Erythroblast (primary cell): ENCODE data around the gene TRAPPC8.
A peak's percentile ranks its signal among the peaks of the same experiment; 100 is the strongest.
"Not testable (repeated sequence)": the region's sequence is repeated elsewhere in the genome, so short reads cannot be mapped to it uniquely, and the experiment has no call there.

Source experiments
- DNase-seq, 2 experiments: peaks; one replicate each; lab custom pipeline; 2025; lab: John Stamatoyannopoulos, UW
- GATA1 ChIP-seq: IDR thresholded peaks from 2 replicates; pipeline ENCODE4 v1.6.1; 2011; ENCODE audit warnings: low read depth, mild to moderate bottlenecking, control low read depth, low read length, moderate library complexity
- POLR2A ChIP-seq: IDR thresholded peaks from 2 replicates; pipeline ENCODE4 v1.6.1; 2011; ENCODE audit warnings: mild to moderate bottlenecking, low read length

The TRAPPC8 gene

DNA sequence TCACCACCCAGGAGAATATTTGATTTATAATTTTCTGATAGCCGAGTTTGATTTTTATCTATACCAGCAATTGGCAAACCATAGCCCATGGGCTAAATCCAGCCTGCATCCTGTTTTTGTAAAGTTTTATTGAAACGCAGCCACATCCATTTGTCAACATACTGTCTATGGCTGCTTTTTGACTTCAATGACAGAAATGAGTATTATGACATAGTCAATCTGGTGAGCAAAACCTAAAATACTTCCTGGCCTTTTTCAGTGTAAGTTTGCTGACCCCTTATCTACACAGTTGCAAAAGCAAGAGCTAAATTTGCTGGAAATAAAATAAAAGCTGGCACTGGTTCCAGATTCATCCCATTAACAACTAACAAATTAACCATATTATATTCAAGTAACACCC lies 102.4 kb downstream of the TRAPPC8 start:
- TF ChIP-seq GATA1 = no peak
- no peak for TF ChIP-seq POLR2A
- no peak for DNase-seq

DNA sequence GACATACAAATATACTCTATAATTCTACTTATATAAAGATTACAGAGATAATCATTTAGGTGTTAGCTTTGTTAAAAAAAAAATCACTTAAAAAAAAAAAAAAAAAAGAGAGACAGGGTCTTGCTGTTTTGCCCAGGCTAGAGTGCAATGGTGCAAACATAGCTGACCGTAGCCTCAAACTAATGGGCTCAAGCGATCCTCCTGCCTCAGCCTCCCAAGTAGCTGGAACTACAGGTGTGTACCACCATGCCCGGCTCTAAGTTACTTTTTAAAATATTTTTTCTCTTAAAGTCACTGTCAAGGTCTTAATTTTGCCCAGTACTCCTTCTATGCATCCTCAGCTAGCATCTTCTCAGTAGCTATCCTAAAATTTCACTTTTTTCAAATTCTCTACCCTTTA lies 105.0 kb downstream of the TRAPPC8 start:
- TF ChIP-seq POLR2A (no peak), GATA1 (no peak)
- DNase-seq = no peak

DNA sequence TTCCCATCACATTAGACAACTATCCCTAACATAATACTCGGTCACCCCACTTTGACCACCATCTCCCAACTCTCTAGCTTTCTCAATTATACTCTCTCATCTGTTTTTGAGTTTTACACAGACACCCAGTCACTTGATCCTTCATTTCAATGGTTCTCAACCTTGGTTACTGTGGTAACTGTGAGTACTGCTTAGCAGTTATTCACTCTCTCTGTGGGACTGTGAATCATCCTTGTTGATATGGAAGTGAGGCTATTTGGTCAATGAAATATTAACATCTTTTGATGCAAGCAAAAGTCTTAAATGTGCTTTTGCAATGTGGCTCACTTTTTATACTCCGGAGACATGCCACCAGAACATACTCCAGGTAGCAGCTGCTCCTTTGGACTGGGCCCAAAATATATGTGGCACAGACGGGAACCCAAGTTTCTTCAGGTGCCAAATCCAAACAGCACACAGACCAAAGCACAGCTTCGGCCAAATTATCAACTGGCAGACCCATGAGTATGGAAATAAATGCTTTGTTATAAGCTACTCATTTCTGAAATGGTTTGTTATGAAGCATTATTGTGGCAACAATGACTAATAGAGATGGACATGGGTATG lies 107.3 kb downstream of the TRAPPC8 start:
- DNase-seq = no peak
- TF ChIP-seq POLR2A (no peak), GATA1 (no peak)

DNA sequence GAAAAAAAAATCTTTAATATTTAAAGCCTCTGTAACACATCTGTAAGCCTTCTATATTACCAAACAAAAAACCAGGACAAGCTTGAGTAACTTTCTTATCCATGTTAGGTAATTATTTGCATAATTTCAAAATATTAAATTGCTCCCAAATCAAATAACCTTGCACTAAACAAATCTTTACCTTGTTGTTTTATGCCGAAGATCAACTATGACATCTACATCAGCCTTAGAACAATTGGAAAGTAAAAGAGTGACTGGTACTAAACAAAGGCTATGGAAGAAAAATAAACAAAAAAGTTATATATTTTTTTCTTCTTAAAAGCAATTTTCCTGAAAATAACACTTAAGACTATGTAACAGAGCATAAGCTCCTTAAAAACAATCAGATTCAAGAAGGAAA lies 111.0 kb downstream of the TRAPPC8 start:
- TF ChIP-seq GATA1 (no peak), POLR2A (no peak)

DNA sequence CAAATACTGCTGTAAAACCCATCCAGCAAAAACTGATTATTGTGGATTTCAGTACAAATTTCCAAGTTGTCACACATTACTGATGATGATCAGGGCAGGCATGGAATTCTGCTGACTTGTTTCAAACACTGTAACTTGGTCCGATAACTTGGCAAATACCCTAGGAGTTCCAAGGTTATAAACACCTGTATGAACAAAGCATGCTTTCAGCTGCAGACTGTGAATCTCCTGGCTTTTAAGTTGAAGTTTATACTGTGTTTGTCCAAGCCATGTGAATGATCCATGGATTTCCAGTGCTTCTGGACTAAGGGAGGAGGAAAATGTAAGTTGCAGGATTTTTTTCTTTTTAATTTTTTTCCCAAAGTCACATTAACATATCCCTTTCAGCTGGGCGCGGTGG lies 112.2 kb downstream of the TRAPPC8 start:
- no peak for DNase-seq
- no peak for TF ChIP-seq POLR2A
- no peak for TF ChIP-seq GATA1

More for the DNA sequence above, 111.0 kb downstream of the TRAPPC8 start:
- DNase-seq = no peak

DNA sequence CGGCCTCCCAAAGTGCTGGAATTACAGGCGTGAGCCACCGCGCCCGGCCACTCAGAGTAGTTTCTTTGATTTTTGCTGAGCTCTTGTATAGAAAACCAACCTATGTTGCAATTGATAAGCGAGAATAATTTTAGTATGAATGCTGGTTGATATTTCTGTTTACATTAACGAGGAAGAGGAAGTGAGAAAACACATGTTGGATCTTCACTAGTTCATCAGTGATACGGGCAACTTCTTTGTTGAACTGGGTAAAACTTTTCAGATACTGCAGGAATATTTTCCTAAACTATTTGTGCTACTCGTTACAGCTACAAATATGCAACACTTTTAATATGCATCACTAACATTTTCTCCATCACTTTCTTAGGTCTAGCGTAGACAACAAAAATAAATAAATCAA lies 114.3 kb downstream of the TRAPPC8 start:
- TF ChIP-seq GATA1 = no peak
- TF ChIP-seq POLR2A = no peak
- DNase-seq = no peak

DNA sequence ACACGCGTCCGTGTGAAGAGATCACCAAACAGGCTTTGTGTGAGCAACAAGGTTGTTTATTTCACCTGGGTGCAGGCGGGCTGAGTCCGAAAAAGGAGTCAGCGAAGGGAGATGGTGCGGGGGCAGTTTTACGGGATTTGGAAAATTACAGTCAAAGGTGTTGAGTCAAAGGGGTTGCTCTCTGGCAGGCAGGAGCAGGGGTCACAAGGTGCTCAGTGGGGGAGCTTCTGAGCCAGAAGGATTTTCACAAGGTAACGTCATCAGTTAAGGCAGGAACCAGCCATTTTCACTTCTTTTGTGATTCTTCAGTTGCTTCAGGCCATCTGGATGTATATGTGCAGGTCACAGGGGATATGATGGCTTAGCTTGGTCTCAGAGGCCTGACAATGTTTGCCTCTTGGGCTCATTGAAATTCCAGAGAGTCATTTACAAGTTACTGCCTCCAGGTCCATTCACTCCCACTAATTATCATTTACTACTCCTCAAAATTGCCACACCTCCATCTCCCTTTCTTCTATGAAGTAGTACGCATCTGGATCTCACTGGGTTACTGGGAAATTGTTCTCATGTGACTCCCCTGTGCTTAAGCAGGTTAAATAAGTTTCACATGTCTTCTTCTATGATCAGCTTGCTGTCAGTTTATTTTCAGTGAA lies 116.1 kb downstream of the TRAPPC8 start:
- not testable (repeated sequence) for DNase-seq

DNA sequence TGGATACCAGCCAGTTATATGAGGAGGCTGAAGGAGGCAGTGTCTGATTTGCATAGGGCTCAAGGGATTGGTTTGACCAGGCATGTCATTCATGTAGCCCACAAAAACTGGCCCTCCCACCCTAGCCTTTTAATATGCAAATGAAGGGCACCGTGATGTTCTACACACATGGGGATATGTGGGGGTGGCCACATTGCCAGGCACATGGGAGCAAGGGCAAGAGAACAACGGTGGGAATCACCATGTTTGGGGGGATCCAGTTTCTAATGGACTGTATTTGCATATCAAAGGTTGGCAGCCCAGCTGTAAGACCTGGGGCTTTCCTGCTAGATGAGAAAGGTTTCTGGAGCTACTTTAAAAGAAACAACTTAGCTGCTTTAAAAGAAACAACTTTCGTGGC lies 117.2 kb downstream of the TRAPPC8 start:
- TF ChIP-seq GATA1 = no peak
- no peak for TF ChIP-seq POLR2A
- DNase-seq = no peak

DNA sequence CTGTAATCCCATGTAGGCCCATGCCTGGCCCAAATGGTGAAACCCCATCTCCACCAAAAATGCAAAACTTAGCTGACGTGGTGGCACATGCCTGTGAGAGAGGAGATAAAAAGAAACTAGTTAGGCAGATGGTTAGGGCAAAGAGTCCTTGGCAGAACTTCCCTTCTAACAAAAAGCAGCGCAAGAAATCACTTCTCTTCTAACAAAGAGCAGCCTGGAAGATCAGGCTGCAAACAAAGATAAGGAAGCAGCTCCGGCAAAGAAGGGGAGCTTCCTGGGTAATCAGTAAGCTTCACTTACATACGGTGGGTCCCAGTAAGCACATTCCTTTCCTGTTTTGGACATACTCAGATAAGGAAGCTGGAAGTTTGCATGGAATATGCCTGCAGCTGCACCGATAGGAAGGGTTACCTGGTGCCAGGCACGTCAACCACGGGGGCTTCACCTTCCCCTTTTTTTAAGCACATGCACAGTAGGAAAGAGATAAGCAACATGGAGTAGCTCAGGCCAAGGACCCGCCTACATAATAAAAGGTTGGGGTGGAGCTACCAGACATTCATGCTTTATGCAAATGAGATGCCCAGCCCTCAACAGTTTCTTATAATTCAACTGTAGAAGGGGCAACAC lies 121.3 kb downstream of the TRAPPC8 start:
- peak; percentile 32 to 70 for DNase-seq
- TF ChIP-seq GATA1 = no peak
- TF ChIP-seq POLR2A = no peak

DNA sequence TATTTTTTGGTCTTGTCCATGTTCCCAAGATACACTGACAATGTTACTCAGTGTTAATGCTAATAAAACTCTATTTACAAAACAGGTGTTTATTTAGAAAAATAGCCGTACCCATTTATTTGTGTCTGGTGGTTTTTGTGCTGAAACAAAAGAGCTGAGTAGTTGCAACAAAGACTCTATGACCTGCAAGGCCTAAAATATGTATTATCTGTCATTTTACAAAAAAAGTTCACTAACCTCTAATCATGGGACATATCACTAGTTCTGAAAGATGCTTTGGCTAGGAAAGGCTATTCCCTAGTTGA lies 123.1 kb downstream of the TRAPPC8 start:
- TF ChIP-seq POLR2A (no peak), GATA1 (no peak)
- DNase-seq = no peak

DNA sequence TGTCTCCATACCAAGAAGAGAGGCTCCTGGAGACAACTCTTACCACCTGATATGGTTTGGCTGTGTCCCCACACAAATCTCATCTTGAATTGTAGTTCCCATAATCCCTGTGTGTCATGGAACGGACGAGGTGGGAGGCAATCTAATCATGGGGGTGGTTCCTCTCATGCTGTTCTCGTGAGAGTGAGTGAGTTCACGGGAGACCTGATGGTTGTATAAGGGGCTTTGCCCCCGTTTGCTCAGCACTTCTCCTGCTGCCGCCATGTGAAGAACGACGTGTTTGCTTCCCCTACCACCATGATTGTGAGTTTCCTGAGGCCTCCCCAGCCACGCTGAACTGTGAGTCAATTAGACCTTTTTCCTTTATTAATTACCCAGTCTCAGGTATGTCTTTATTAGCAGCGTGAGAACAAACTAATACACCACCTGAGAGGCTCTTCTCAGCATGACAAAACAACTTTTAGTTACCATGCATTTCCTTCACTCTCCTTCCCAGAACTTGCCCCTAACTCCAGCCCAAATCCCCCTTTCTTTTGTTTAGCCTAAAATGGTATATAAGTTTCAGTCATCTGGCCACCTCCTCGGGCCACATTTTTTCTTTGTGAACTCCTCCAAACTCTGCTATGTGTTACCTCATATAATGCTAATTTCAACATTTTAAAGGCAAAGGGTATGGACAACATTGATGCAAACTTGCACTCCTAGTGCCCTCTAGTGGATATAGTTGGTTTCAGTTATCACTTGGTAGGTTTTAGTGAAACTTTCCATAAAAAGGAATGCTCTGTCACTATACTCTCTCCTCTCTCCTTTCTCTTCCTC lies 123.6 kb downstream of the TRAPPC8 start:
- peak; percentile 58 to 71 for DNase-seq
- TF ChIP-seq GATA1 (no peak), POLR2A (no peak)

DNA sequence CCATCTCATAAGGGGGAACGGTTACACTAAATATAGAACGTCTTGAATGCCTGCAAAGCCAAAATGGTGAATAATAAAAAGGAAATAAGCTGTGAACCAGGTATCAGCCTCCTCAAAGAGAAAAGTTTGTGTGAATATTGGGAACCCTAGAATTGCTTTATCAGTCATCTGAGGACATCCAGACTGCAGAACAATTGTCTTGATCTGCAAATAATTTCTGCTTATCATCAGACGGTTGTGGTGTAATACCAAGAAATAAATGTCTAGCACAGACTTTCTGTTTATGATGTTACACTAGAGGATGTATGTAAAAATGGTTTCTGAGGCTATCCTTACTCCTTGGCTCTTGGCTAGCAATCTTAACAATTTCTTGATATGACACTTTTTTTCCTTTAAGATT lies 128.8 kb downstream of the TRAPPC8 start:
- TF ChIP-seq POLR2A (no peak), GATA1 (no peak)
- DNase-seq = peak in 1 of 2 experiments; percentile 20

DNA sequence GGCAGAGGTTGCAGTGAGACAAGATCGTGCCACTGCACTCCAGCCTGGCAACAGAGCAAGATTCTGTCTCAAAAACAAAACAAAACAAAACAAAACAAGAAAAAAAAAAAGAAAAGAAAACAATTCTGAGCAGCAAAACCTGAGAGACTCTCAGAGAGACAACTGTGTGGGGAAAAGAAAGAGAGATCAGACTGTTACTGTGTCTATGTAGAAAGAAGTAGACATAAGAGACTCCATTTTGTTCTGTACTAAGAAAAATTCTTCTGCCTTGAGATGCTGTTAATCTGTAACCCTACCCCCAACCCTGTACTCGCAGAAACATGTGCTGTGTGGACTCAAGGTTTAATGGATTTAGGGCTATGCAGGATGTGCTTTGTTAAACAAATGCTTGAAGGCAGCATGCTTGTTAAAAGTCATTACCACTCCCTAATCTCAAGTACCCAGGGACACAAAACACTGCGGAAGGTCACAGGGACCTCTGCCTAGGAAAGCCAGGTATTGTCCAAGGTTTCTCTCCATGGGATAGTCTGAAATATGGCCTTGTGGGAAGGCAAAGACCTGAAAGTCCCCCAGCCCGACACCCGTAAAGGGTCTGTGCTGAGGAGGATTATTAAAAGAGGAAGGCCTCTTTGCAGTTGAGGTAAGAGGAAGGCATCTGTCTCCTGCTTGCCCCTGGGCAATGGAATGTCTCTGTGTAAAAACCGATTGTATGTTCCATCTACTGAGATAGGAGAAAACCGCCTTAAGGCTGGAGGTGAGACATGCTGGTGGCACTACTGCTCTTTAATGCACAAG lies 132.4 kb downstream of the TRAPPC8 start:
- DNase-seq = not testable (repeated sequence)

DNA sequence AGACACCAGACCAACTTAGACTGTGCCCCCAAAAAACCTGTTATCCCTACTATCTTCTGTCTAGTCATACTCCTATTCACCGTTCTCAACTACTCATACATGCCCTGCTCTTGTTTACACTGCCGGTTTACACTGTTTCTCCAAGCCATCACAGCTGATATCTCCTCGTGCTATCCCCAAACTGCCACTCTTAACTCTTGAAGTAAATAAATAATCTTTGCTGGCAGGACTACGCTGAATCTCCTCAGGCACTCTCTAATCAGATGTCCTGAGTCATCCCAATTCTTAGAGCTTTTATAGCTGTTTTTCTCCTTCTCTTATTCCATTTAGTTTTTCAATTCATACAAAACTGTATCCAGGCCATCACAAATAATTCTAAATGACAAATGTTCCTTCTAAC lies 133.9 kb downstream of the TRAPPC8 start:
- DNase-seq = not testable (repeated sequence)
